Breast epithelium (tissue), 3 donors: ENCODE results near the gene HARS2.

Experiments
- POLR2A ChIP-seq: fragments of 450-650 bp; IDR thresholded peaks from one replicate; pipeline ENCODE4 v1.6.1; 2016; ENCODE audit warnings: antibody characterized with exemption, mild to moderate bottlenecking, moderate library complexity
- POLR2AphosphoS5 ChIP-seq, 3 donors: sonication (generic); formaldehyde crosslinking; IDR thresholded peaks; one replicate each; pipeline ENCODE4 v1.6.1; 2017; ENCODE audit warnings: antibody characterized with exemption in 3 of 3
- TF ChIP-seq, protein P1 (sequence below), 3 donors: fragments of 450-650 bp; IDR thresholded peaks; one replicate each; pipeline ENCODE4 v1.5.1; 2016 to 2017; ENCODE audit warnings: antibody characterized with exemption in 3 of 3, mild to moderate bottlenecking in 3 of 3, moderate library complexity in 3 of 3

DNA sequence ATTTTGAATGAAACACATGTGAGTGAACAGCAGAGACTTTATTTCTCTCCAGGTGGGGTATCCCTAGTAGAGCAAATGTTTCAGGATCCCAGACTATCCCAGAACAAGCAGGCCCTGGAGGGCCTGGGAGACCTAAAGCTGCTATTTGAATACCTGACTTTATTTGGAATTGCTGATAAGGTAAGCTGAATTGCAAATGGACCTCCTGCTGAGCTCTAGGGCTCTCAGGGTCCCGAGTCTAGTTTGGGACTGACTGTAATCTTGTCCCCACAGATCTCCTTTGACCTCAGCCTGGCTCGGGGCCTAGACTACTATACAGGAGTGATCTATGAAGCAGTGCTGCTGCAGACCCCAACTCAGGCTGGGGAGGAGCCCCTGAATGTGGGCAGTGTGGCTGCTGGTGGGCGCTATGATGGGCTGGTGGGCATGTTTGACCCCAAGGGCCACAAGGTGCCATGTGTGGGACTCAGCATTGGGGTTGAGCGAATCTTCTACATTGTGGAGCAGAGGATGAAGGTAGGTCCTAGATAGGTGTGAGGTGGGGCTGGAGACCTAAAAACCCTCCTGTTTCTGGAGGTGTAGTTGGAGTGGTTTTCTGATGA is 5.7 kb downstream of the HARS2 start:
- TF ChIP-seq POLR2A (no peak), POLR2AphosphoS5 (IDR thresholded peaks at IDR 0.05) (no peak)
- TF ChIP-seq, protein P1, sequence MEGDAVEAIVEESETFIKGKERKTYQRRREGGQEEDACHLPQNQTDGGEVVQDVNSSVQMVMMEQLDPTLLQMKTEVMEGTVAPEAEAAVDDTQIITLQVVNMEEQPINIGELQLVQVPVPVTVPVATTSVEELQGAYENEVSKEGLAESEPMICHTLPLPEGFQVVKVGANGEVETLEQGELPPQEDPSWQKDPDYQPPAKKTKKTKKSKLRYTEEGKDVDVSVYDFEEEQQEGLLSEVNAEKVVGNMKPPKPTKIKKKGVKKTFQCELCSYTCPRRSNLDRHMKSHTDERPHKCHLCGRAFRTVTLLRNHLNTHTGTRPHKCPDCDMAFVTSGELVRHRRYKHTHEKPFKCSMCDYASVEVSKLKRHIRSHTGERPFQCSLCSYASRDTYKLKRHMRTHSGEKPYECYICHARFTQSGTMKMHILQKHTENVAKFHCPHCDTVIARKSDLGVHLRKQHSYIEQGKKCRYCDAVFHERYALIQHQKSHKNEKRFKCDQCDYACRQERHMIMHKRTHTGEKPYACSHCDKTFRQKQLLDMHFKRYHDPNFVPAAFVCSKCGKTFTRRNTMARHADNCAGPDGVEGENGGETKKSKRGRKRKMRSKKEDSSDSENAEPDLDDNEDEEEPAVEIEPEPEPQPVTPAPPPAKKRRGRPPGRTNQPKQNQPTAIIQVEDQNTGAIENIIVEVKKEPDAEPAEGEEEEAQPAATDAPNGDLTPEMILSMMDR (IDR thresholded peaks at IDR 0.05) = no peak
